ENCODE measurements around the gene RBM19. TPM values are rescaled to one million over a fixed set of nuclear protein-coding genes. Genes with fewer than 3 reads are reported as not detected.
A peak's percentile ranks its signal among the peaks of the same experiment; 100 is the strongest.

Gene RBM19
- total RNA-seq, 2 donors from 2014 or later, result 46.9 to 77.8 TPM

DNA sequence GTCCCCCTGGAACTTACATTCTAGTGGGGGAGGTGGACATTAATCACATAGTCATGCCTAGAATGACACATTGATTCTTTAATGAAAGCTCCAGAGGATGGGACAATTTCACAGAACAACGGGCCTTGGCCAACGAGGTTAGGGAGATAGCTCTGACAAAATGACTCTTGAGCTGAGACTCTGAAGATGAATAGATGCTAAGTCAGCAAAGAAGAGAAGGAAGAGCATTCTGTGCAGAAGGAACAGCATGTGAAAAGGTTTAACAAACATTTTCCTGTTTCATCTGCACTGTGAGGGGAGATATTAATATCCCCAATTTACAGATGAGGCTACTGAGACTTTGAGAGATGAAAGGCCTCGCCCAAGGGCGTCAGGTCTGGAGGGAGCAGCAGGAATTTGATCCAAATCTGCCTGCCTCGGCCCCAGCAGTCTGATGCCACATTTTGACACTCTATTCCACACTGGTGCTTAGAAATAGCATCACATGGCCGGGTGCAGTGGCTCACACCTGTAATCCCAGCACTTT is 193.6 kb downstream of the RBM19 start:
- DNase-seq (ENCODE audit: low spot score) (no peak), ATAC-seq (no peak)
- Mint-ChIP-seq H3K4me3 (no peak overlapping the region), H3K36me3 (no peaks in the 10 kb centered on the region), H3K9me3 (no peaks in the 10 kb centered on the region), H3K4me1 (ENCODE audit: low read depth in 2 of 2) (no peaks in the 10 kb centered on the region), H3K27ac (no peak overlapping the region), H3K27me3 (peaks cover 3 to 6% of the 10 kb centered on the region in 2 donors)

DNA sequence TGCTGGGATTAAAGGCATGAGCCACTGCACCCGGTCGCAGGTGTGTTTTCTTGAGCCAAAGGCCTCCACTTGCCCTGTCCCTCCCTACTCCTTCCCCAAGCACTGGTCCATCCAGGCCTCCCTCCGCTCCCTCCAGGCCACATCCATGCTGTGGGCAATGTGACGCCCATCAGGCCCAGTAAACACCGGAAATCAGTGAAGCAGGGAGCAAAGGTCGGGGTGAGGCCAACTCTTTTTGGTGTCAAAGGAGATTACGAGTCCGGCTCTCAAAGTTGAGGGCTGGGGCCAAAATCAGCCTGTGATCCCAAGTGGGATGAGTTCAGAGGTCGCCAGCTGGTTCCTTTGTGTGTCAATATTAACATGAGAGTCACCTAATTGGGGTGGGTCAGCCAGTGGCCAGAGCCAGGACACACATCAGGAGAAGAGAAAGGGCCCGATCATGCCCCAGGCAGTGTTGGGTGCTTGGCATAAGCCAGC is 195.7 kb downstream of the RBM19 start:
- no peaks in the 10 kb centered on the region for H3K9me3 Mint-ChIP-seq
- DNase-seq (ENCODE audit: low spot score) (no peak), ATAC-seq (no peak)
- peaks cover 8 to 12% of the 10 kb centered on the region in 2 donors for H3K27me3 Mint-ChIP-seq
- H3K4me3 Mint-ChIP-seq, result no peak overlapping the region
- H3K27ac Mint-ChIP-seq, result no peak overlapping the region
- no peaks in the 10 kb centered on the region for H3K4me1 Mint-ChIP-seq (ENCODE audit: low read depth in 2 of 2)
- H3K36me3 Mint-ChIP-seq, result no peaks in the 10 kb centered on the region

DNA sequence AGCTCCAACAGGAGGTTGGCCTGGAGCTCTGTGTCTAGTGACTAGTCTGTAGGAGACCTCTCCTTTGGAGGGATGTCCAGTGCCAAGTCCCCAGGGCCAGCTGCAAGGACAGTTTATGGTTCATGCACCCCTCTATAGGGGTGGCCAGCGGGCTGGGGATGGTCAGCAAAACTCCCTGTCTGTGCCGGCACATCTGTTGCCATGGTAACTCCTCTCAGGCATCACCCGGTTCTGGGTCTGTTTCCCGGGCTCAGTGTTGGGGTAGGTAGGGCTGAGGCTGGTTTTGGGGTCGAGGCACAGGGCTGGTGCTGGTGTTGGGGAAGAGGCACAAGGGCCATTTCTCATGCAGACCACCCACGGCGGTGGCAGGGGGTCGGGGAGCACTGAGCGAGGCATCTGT is 196.8 kb downstream of the RBM19 start:
- no peaks in the 10 kb centered on the region for H3K36me3 Mint-ChIP-seq
- H3K27me3 Mint-ChIP-seq, result peaks cover 12 to 15% of the 10 kb centered on the region in 2 donors
- H3K4me1 Mint-ChIP-seq (ENCODE audit: low read depth in 2 of 2), result no peaks in the 10 kb centered on the region
- ATAC-seq (peak in 1 of 2 donors; percentile 29), DNase-seq (ENCODE audit: low spot score) (no peak)
- H3K27ac Mint-ChIP-seq, result no peak overlapping the region
- H3K9me3 Mint-ChIP-seq, result no peaks in the 10 kb centered on the region
- H3K4me3 Mint-ChIP-seq, result no peak overlapping the region

DNA sequence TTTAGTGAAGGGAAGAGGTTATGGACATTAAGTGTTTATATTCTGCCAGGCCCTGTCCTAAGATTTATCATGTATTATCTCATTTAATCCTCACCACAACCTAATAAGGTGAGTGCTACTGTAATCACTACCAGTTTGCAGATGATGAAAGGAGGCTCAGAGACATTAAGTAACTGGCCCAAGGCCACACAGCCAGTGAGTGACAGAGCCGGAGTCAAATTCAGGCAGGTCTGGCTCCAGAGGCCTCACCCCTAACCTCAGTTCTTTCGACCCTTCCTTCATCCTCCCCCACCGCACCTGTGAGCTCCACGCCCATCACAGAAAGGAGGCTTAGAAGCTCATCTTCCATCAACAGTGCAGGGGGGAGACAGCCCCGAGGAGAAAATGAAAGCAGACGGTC is 197.3 kb downstream of the RBM19 start:
- Mint-ChIP-seq H3K36me3 (no peaks in the 10 kb centered on the region), H3K27ac (no peak overlapping the region), H3K4me1 (ENCODE audit: low read depth in 2 of 2) (no peaks in the 10 kb centered on the region), H3K4me3 (no peak overlapping the region), H3K27me3 (peaks cover 12 to 15% of the 10 kb centered on the region in 2 donors), H3K9me3 (no peaks in the 10 kb centered on the region)
- ATAC-seq (peak in 1 of 2 donors; percentile 11), DNase-seq (ENCODE audit: low spot score) (no peak)

DNA sequence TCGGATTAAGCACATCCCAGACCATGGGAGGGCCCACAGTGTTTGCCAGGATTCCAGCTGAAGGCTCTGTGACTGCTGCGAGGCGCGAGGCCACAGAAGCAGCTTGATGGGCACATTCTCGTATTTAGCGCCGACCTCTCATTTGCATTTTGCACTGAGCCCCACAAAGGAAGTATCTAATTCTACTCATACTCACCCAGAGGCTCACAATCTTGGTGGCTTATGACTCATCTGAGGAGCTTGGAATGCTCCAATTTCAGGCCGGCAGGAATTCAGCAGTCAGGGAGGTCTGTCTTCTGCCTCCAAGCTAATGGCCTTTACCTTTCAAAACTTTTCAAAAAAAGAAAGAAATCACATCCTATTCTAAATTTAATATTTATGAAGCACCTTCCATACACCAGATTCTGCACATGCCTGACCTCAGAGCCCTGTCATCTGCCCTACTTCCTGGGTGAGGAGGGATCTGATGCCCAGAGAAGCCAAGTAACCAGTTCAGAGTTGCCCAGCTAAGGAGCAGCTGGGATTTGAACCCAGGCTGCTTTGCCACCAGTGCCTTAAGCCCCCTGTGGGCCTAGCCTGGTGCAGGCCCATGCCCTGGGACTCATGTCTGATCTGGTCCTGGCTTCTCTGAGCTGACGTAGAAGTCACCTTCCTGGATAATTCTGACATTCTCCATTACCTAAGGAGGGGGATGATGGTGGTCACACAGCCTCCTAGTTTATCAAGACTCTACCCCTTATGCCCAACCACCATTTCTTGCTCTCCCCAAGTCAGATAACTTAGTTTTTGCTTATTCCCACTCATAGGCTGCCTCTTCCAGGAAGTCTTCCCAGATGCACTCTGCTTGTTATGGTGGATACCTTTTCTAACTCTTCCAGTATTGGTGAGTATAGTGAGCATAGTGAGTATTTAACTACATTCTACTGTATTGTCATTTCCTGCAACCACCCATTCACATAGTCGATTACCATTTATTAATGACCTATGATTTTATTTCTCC is 198.9 kb downstream of the RBM19 start:
- no peak overlapping the region for H3K27ac Mint-ChIP-seq
- H3K36me3 Mint-ChIP-seq, result no peaks in the 10 kb centered on the region
- H3K4me1 Mint-ChIP-seq (ENCODE audit: low read depth in 2 of 2), result peaks cover 0 to 3% of the 10 kb centered on the region in 2 donors
- H3K4me3 Mint-ChIP-seq, result no peak overlapping the region
- H3K9me3 Mint-ChIP-seq, result no peaks in the 10 kb centered on the region
- ATAC-seq (no peak), DNase-seq (ENCODE audit: low spot score) (no peak)
- peaks cover 18 to 29% of the 10 kb centered on the region in 2 donors for H3K27me3 Mint-ChIP-seq
